Activated CD8-positive, alpha-beta T cell treated with anti-CD3 and anti-CD28 coated beads for 36 hours (primary cell): ENCODE results near the gene PAK3. TPM values are rescaled to one million over a fixed set of nuclear protein-coding genes. Genes with fewer than 3 reads are reported as not detected.

ENCODE experiments used
- ATAC-seq: fragments of 200-7000 bp; cut with Tn5 transposase; one replicate; pipeline ENCODE4 v1.10.0; 2021; ENCODE audit warnings: mild to moderate bottlenecking, moderate library complexity
- CTCF ChIA-PET: fragments of 350-600 bp; sonication (Branson Sonifier 250); formaldehyde crosslinking; loops from one replicate; lab custom pipeline; 2021; ENCODE audit warnings: antibody characterized with exemption; lab: Charles Lee
- POLR2A ChIA-PET: fragments of 350-600 bp; sonication (Branson Sonifier 250); formaldehyde crosslinking; loops from one replicate; lab custom pipeline; 2021; ENCODE audit warnings: antibody characterized with exemption; lab: Charles Lee
- DNase-seq: peaks from one replicate; pipeline ENCODE4 v3.0.0-alpha.2; 2020
- H3K27ac Mint-ChIP-seq: one replicate; pipeline ENCODE4 v1.8.0; 2021; ENCODE audit warnings: mild to moderate bottlenecking, mixed read lengths
- H3K27me3 Mint-ChIP-seq: one replicate; pipeline ENCODE4 v1.8.0; 2021; ENCODE audit warnings: mixed read lengths
- H3K36me3 Mint-ChIP-seq: one replicate; pipeline ENCODE4 v1.8.0; 2021; ENCODE audit warnings: low read depth, mixed read lengths
- H3K4me1 Mint-ChIP-seq: one replicate; pipeline ENCODE4 v1.8.0; 2021; ENCODE audit warnings: low read depth, mixed read lengths
- H3K4me3 Mint-ChIP-seq: one replicate; pipeline ENCODE4 v1.8.0; 2021; ENCODE audit warnings: mild to moderate bottlenecking, moderate library complexity, mixed read lengths
- H3K9me3 Mint-ChIP-seq: one replicate; pipeline ENCODE4 v1.8.0; 2021; ENCODE audit warnings: mixed read lengths
- intact Hi-C: fragments of 100-400 bp; cut with micrococcal nuclease; formaldehyde crosslinking; loops from one replicate; pipeline ENCODE4 v1.10.0; 2022
- total RNA-seq, 2 experiments: library from RNA; stranded (reverse); gene quantifications; one replicate each; pipeline ENCODE4 v1.2.3, GENCODE V29; 2021
- TF ChIP-seq, protein P1 (sequence below): fragments of 200-600 bp; IDR thresholded peaks from one replicate; pipeline ENCODE4 v1.8.0; 2022; ENCODE audit warnings: antibody characterized with exemption, mild to moderate bottlenecking

PAK3 gene
- total RNA-seq, 2 experiments from 2014 or later: 0.07 to 0.18 TPM

DNA sequence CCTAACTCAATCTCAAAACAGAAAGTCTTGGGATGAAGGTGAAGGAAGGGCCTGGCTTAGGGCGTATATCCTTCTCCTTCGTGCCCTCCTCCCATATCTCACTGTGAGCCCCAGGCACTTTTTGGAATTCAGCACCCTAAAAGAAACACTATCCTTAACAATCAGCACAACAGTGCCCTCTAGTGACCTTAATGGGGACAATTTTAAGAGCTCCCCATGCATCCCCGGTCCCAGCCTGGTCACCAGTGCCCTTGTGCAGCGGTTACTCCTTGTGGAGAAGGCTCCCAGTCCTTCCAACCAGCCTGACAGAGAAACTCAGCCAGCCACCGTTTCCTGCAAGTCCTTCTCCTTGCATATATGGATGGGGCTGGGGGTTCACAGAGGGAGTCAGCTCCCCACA, 4.2 kb downstream of the PAK3 start:
- intact Hi-C loops: no loop called here
- H3K9me3 Mint-ChIP-seq: no peaks in the 10 kb centered on the region
- H3K27me3 Mint-ChIP-seq: peaks cover 11% of the 10 kb centered on the region
- POLR2A ChIA-PET: no interaction called here
- no peak overlapping the region for H3K4me3 Mint-ChIP-seq
- no peaks in the 10 kb centered on the region for H3K36me3 Mint-ChIP-seq
- TF ChIP-seq, protein P1, sequence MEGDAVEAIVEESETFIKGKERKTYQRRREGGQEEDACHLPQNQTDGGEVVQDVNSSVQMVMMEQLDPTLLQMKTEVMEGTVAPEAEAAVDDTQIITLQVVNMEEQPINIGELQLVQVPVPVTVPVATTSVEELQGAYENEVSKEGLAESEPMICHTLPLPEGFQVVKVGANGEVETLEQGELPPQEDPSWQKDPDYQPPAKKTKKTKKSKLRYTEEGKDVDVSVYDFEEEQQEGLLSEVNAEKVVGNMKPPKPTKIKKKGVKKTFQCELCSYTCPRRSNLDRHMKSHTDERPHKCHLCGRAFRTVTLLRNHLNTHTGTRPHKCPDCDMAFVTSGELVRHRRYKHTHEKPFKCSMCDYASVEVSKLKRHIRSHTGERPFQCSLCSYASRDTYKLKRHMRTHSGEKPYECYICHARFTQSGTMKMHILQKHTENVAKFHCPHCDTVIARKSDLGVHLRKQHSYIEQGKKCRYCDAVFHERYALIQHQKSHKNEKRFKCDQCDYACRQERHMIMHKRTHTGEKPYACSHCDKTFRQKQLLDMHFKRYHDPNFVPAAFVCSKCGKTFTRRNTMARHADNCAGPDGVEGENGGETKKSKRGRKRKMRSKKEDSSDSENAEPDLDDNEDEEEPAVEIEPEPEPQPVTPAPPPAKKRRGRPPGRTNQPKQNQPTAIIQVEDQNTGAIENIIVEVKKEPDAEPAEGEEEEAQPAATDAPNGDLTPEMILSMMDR: peak; percentile 34
- ATAC-seq (peak; percentile 59), DNase-seq (peak; percentile 10)
- CTCF ChIA-PET: interaction anchor here (0.6 to 1.3 kb wide), 9 partner anchors 11 to 247 kb away, joined by 3 to 6 read pairs (median 3); no protein-coding TSS in a partner anchor
- no peak overlapping the region for H3K27ac Mint-ChIP-seq
- H3K4me1 Mint-ChIP-seq: peaks cover 12% of the 10 kb centered on the region

DNA sequence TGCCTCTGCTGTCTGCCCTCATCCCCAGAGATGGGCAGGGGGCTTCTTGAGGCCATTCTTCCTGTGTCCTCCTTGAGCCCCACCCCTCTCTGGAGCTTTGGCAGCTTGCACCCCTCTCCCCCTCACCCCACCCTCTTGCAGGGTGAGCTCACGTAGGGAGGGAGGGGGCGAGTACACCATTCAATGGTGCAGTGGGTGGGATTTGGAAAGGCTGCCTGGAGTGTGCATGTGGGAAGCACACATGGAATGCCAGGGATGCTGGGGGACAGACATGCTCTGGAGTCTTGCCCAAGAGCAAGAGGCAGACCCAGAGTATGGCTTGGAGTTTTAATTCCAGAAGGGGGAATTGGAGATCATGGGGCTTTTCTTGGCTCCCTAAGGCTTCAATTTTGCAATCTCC, 5.6 kb downstream of the PAK3 start:
- Mint-ChIP-seq H3K4me1 (peaks cover 7% of the 10 kb centered on the region), H3K9me3 (no peaks in the 10 kb centered on the region), H3K36me3 (no peaks in the 10 kb centered on the region), H3K4me3 (no peak overlapping the region), H3K27me3 (peaks cover 6% of the 10 kb centered on the region), H3K27ac (no peak overlapping the region)
- CTCF ChIA-PET: interaction anchor here (1.2 kb wide), 1 partner anchor 13 kb away, joined by 3 read pairs; no protein-coding TSS in a partner anchor
- intact Hi-C loops: no loop called here
- ATAC-seq (no peak), DNase-seq (no peak)
- TF ChIP-seq, protein P1: no peak
- POLR2A ChIA-PET: no interaction called here

DNA sequence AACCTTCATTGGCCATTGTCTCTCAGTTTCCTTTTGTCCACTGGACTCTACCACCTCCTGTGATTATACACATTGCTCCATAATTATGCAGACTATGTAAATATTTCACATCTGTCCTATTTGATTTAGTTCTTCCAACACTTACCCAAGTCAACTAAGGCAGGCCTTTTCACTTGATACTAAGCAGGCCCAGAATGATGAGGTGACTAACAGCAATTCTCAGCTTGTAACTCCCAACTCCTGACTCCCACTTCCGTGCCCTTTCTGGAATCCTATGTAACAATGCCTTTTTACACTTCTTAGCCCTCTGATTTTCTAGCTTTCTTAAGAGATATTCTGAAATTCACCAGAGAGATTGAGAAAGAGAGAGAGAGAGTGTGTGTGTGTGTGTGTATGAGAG, 6.6 kb downstream of the PAK3 start:
- Mint-ChIP-seq H3K27me3 (peaks cover 4% of the 10 kb centered on the region), H3K36me3 (no peaks in the 10 kb centered on the region), H3K9me3 (no peaks in the 10 kb centered on the region), H3K27ac (no peak overlapping the region), H3K4me3 (no peak overlapping the region), H3K4me1 (peaks cover 7% of the 10 kb centered on the region)
- TF ChIP-seq, protein P1: no peak
- ChIA-PET POLR2A (no interaction called here), CTCF (no interaction called here)
- DNase-seq (no peak), ATAC-seq (no peak)
- intact Hi-C loops: no loop called here

DNA sequence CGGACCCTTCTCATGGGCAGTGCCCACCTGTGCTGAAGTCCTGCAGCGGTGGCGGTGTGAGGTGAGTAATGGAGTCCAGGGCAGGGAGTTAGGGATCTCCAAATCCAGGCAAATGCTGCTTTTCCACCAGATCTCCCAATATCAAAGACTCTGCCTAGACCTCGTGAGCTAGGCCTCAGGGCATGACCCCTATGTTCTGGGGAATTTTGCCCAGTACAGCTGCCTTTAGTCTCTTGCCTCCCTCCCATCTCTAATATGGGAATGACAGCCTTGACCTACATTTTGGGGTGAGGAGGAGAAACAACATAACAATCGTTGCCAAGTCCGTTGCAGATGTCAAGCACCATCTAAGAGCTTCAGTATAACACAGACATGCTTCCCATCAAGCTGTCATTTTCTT, 7.3 kb downstream of the PAK3 start:
- ChIA-PET CTCF (no interaction called here), POLR2A (no interaction called here)
- H3K4me3 Mint-ChIP-seq: no peak overlapping the region
- TF ChIP-seq, protein P1: no peak
- DNase-seq (no peak), ATAC-seq (no peak)
- peaks cover 3% of the 10 kb centered on the region for H3K4me1 Mint-ChIP-seq
- no peaks in the 10 kb centered on the region for H3K27me3 Mint-ChIP-seq
- no peak overlapping the region for H3K27ac Mint-ChIP-seq
- intact Hi-C loops: no loop called here
- H3K9me3 Mint-ChIP-seq: no peaks in the 10 kb centered on the region
- no peaks in the 10 kb centered on the region for H3K36me3 Mint-ChIP-seq

DNA sequence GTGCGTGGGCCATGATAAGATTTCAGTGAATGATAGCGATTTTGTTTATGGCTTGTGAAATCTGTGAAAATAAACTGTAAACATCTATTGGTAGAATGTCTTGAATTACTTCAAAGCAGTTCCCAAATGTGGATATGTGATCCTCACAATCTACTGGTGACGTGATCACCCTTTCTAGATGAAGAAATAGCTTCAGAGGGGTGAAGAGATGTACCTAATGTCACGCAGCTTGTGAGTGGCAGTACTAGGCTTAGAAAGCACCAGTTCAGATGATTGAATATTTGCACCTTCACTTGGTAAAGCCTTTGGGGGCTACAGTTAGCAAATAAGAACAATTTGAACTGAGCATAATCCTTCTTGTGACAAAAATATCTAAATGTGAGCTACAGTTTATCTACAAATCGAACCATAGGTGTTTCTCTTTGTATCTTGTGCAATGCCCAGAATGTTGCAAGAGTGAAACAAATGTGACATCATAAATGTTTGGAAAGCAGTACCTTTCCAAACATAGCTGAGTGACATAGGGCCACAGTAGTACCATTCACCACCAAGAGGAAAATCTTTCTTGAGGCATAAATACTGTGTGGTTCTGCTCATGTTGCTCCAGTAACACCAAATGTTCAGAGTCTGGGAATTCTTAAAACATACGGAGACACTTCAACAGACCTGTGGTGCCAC, 14.2 kb downstream of the PAK3 start:
- DNase-seq: no peak
- ATAC-seq: no peak
- intact Hi-C loops: no loop called here
- Mint-ChIP-seq H3K4me1 (no peaks in the 10 kb centered on the region), H3K36me3 (no peaks in the 10 kb centered on the region), H3K9me3 (no peaks in the 10 kb centered on the region), H3K4me3 (no peak overlapping the region), H3K27me3 (no peaks in the 10 kb centered on the region), H3K27ac (no peak overlapping the region)
- TF ChIP-seq, protein P1: no peak
- ChIA-PET POLR2A (no interaction called here), CTCF (interaction anchor here (2.2 kb wide), 1 partner anchor 10 kb away, joined by 5 read pairs; no protein-coding TSS in a partner anchor)
